HCT116 (cell line): ENCODE measurements around the gene NRXN2.

ENCODE experiments used
- CTCF ChIP-seq, 3 experiments: fragments of 200-600 bp in 1 of 3; sonication (generic) in 1 of 3; IDR thresholded peaks in 2 of 3; conservative IDR thresholded peaks in 1 of 3; 2 replicates each; pipeline ENCODE4 v1.5.1; 2012 to 2017; ENCODE audit warnings: low read depth in 2 of 3, low read length in 2 of 3, antibody characterized with exemption in 1 of 3, borderline replicate concordance in 1 of 3, control low read depth in 1 of 3, mild to moderate bottlenecking in 1 of 3, mixed read lengths in 1 of 3, mixed run types in 1 of 3, moderate library complexity in 1 of 3; ENCODE audit not compliant: insufficient read depth in 1 of 3
- EZH2 ChIP-seq: fragments of 200-600 bp; sonication (generic); IDR thresholded peaks from 2 replicates; pipeline ENCODE4 v1.6.1; 2017; ENCODE audit warnings: antibody characterized with exemption, mixed run types
- EZH2phosphoT487 ChIP-seq: fragments of 200-600 bp; IDR thresholded peaks from 2 replicates; pipeline ENCODE4 v1.6.1; 2018; ENCODE audit warnings: antibody characterized with exemption, borderline replicate concordance
- JUND ChIP-seq: IDR thresholded peaks from 2 replicates; pipeline ENCODE4 v1.6.1; 2012
- MAX ChIP-seq: IDR thresholded peaks from 2 replicates; pipeline ENCODE4 v1.6.1; 2012
- POLR2A ChIP-seq: IDR thresholded peaks from 2 replicates; pipeline ENCODE4 v1.7.0; 2011; ENCODE audit warnings: borderline replicate concordance; ENCODE audit not compliant: insufficient read depth, insufficient read length; ENCODE audit errors: extremely low read depth
- REST ChIP-seq: IDR thresholded peaks from 2 replicates; pipeline ENCODE4 v1.6.1; 2012; ENCODE audit warnings: low read depth
- SIN3A ChIP-seq: IDR thresholded peaks from 2 replicates; pipeline ENCODE4 v1.6.1; 2012; ENCODE audit warnings: low read depth
- SRF ChIP-seq: IDR thresholded peaks from 2 replicates; pipeline ENCODE4 v1.6.1; 2012; ENCODE audit warnings: low read depth
- YY1 ChIP-seq: IDR thresholded peaks from 2 replicates; pipeline ENCODE4 v1.6.1; 2011; ENCODE audit warnings: low read length, low read depth, moderate library complexity, mild to moderate bottlenecking; ENCODE audit not compliant: insufficient replicate concordance; ENCODE audit errors: extremely low read depth
- ZNF274 ChIP-seq: fragments of 200-500 bp; sonication (Bioruptor generic); IDR thresholded peaks from 2 replicates; pipeline ENCODE4 v1.6.1; 2014; ENCODE audit warnings: mild to moderate bottlenecking, low read depth, low read length, inconsistent platforms

- TF ChIP-seq ZNF274 (no peak), REST (no peak), EZH2 (no peak), CTCF (IDR thresholded peaks at IDR 0.05 in 2 of 3, conservative IDR thresholded peaks at IDR 0.05 in 1 of 3; ENCODE audit: borderline replicate concordance in 1 of 3, insufficient read depth in 1 of 3, low read depth in 2 of 3, low read length in 2 of 3) (no peak), SIN3A (no peak), SRF (no peak), YY1 (no peak), MAX (no peak), JUND (no peak), EZH2phosphoT487 (no peak), POLR2A (no peak)
Measured at GRCh38 chr11:64568584-64569140, 154.3 kb downstream of the NRXN2 start.
